Smooth muscle cell (in vitro differentiated cells): ENCODE data around the gene DENND1A. TPM values are rescaled to one million over a fixed set of nuclear protein-coding genes. Genes with fewer than 3 reads are reported as not detected.

Experiments used
- DNase-seq: peaks from one replicate; lab custom pipeline; 2025; ENCODE audit not compliant: unreplicated experiment; lab: John Stamatoyannopoulos, UW
- H2AFZ ChIP-seq: fragments of 200-600 bp; sonication (generic); 2 replicates; pipeline ENCODE4 v1.6.0; 2016; ENCODE audit warnings: antibody characterized with exemption, low read depth, mild to moderate bottlenecking
- H3F3A ChIP-seq: fragments of 200-600 bp; sonication (generic); 2 replicates; pipeline ENCODE4 v1.6.0; 2017; ENCODE audit warnings: antibody characterized with exemption, low read depth
- H3K27ac ChIP-seq: fragments of 200-600 bp; sonication (generic); 2 replicates; pipeline ENCODE4 v1.5.1; 2016; ENCODE audit warnings: low read depth, mild to moderate bottlenecking
- H3K27me3 ChIP-seq: fragments of 200-600 bp; sonication (generic); 2 replicates; pipeline ENCODE4 v1.6.1; 2016; ENCODE audit warnings: low read depth, mild to moderate bottlenecking
- H3K36me3 ChIP-seq: fragments of 200-600 bp; sonication (generic); 2 replicates; pipeline ENCODE4 v1.5.1; 2016; ENCODE audit warnings: low read depth
- H3K4me1 ChIP-seq: fragments of 200-600 bp; sonication (generic); 2 replicates; pipeline ENCODE4 v1.5.1; 2016; ENCODE audit warnings: low read depth
- H3K4me2 ChIP-seq: fragments of 200-600 bp; sonication (generic); 2 replicates; pipeline ENCODE4 v1.6.0; 2016; ENCODE audit warnings: mild to moderate bottlenecking
- H3K4me3 ChIP-seq: fragments of 200-600 bp; sonication (generic); 2 replicates; pipeline ENCODE4 v1.5.1; 2016; ENCODE audit warnings: mild to moderate bottlenecking
- H3K79me2 ChIP-seq: fragments of 200-600 bp; sonication (generic); 2 replicates; pipeline ENCODE4 v1.6.0; 2016; ENCODE audit warnings: low read depth, mild to moderate bottlenecking
- H3K9ac ChIP-seq: fragments of 200-600 bp; sonication (generic); 2 replicates; pipeline ENCODE4 v1.6.0; 2016; ENCODE audit warnings: low read depth
- H3K9me3 ChIP-seq: fragments of 200-600 bp; sonication (generic); replicated peaks from 2 replicates; pipeline ENCODE4 v1.5.1; 2016; ENCODE audit warnings: low read depth
- H4K20me1 ChIP-seq: fragments of 200-600 bp; sonication (generic); 2 replicates; pipeline ENCODE4 v1.6.0; 2016; ENCODE audit warnings: low read depth
- CTCF ChIP-seq: fragments of 200-600 bp; sonication (generic); IDR thresholded peaks from 2 replicates; pipeline ENCODE4 v1.5.1; 2017; ENCODE audit warnings: borderline replicate concordance, mild to moderate bottlenecking, antibody characterized with exemption; ENCODE audit not compliant: insufficient read depth, poor library complexity, severe bottlenecking
- WGBS: methylation state at CpG from one replicate; pipeline ENCODE4 v1.1.7; 2016; ENCODE audit warnings: low lambda C conversion rate; 5-methylcytosine and 5-hydroxymethylcytosine counted together
- polyA plus RNA-seq: library from polyadenylated mRNA; unstranded; fragments of >200 nt; fragmentation: Nextera tagmentation; extraction: Ambion mirVana; gene quantifications from 2 replicates; pipeline ENCODE4 v1.2.1, GENCODE V29; 2016
- total RNA-seq: library from RNA; depleted of rRNA; stranded (reverse); fragments of >200 nt; gene quantifications from 2 replicates; pipeline ENCODE4 v1.2.3, GENCODE V29; 2014

Gene DENND1A
- total and polyA plus RNA-seq, 2 experiments from 2014 or later = 8.1 to 20.2 TPM

DNA sequence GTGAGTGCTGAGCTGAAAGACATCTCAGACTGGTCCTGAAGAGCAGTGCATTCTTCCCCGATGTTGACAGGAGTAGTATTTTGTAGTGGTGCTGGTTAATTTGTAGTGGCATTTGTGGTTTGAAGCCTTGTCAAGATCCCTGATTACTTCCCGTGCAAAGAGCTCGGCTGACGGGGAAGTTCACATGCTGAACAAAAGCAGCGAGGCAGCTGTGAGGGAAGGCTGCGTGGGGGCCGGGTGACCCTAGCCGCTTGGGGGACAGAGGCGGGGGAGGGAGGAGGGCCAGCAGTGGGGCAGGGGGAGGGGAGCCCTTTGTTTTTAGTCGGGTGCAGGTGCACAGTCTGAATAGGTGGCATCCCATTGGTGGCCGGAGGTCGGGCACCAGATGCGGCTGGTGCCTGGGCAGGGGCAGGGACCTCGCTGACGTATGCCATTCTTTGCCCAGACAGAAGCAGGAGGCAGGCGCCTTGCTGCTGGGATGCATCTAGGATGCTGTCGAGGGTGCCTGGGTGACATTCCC is 509.3 kb downstream of the DENND1A start:
- no peaks in the 10 kb centered on the region for H3K4me1 ChIP-seq
- no peaks in the 10 kb centered on the region for H3K36me3 ChIP-seq
- 85% methylated on average over 17 of the region's 17 CpGs for WGBS
- no peak overlapping the region for H3K27ac ChIP-seq
- H3K79me2 ChIP-seq = no peaks in the 10 kb centered on the region
- no peaks in the 10 kb centered on the region for H3F3A ChIP-seq
- no peak overlapping the region for H3K4me2 ChIP-seq
- H3K9me3 ChIP-seq = no peaks in the 10 kb centered on the region
- H4K20me1 ChIP-seq = no peaks in the 10 kb centered on the region
- H3K27me3 ChIP-seq = no peaks in the 10 kb centered on the region
- H2AFZ ChIP-seq = no peak overlapping the region
- DNase-seq = no peak
- TF ChIP-seq CTCF = no peak
- no peak overlapping the region for H3K4me3 ChIP-seq
- no peak overlapping the region for H3K9ac ChIP-seq

DNA sequence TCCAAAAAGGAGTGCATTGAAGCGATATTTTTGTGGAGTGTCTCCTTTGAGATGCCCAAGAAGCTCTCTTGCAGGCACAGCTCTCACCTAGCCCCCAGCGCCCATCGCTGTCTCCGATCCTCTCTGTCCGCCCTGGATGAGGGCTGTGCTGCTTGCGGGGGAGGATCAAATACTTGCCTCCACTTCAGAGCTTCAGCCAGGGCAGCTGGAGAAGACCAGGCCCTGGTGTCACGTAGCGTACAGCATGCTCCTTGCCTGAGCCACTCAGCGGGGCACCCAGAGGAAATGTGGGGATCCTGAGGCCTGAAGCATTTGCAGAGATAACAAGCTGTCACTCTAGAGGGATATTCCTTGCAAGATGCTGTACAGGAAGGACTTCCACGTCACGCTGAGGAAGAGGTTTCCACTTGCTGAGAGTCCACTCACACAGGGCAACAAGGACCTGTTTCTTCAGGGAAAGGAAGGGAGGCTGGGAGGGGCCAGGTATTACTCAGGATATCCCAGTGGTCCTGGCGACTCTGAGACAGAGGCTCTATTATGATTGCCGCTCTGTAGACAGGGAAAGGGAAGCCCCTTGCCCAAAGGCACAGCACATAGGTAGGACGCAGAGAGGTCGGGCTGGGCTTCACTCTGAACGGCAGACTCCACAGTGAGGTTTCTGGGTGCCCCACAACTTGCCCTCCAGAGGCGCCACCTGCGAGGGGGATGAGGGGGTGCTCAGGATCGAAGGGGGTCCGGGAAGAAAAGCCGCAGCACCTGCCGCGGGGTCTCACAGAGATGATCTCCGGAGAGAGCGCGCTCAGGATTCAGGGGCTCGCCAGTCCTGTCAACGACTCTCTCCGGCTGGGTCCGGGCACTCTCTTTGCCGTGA is 510.0 kb downstream of the DENND1A start:
- Histone ChIP-seq H3K27ac (no peak overlapping the region), H3K4me1 (no peaks in the 10 kb centered on the region), H3K9ac (no peak overlapping the region), H3K4me2 (no peak overlapping the region), H3K79me2 (no peaks in the 10 kb centered on the region), H2AFZ (no peak overlapping the region), H3K9me3 (no peaks in the 10 kb centered on the region), H4K20me1 (no peaks in the 10 kb centered on the region), H3F3A (no peaks in the 10 kb centered on the region), H3K4me3 (no peak overlapping the region), H3K27me3 (no peaks in the 10 kb centered on the region), H3K36me3 (no peaks in the 10 kb centered on the region)
- no peak for DNase-seq
- 92% methylated on average over 31 of the region's 31 CpGs for WGBS
- TF ChIP-seq CTCF = no peak

- Histone ChIP-seq H3F3A (no peaks in the 10 kb centered on the region), H3K4me1 (no peaks in the 10 kb centered on the region), H3K79me2 (no peaks in the 10 kb centered on the region), H3K36me3 (no peaks in the 10 kb centered on the region), H3K27ac (no peak overlapping the region), H4K20me1 (no peaks in the 10 kb centered on the region), H3K4me3 (no peak overlapping the region), H3K27me3 (no peaks in the 10 kb centered on the region), H3K4me2 (no peak overlapping the region), H3K9ac (no peak overlapping the region), H2AFZ (no peak overlapping the region), H3K9me3 (no peaks in the 10 kb centered on the region)
- 94% methylated on average over 4 of the region's 4 CpGs for WGBS
- TF ChIP-seq CTCF = no peak
- no peak for DNase-seq
These were observed 510.8 kb downstream of the DENND1A start for GRCh38 chr9:123419091-123419490.
